GM21825 (cell line): ENCODE results near the gene ZNF165.
"Not testable (repeated sequence)": the region's sequence is repeated elsewhere in the genome, so short reads cannot be mapped to it uniquely, and the experiment has no call there.

ENCODE experiments used
- ATAC-seq: cut with Tn5 transposase; IDR thresholded peaks from one replicate; pipeline ENCODE4 v1.9.1; 2021; ENCODE audit warnings: mild to moderate bottlenecking, moderate library complexity; ENCODE audit not compliant: unreplicated experiment

The ZNF165 gene

GRCh38 chr6:28121876-28122275 is 41.5 kb downstream of the ZNF165 start:
- ATAC-seq: no peak

GRCh38 chr6:28122283-28122682 is 41.9 kb downstream of the ZNF165 start:
- not testable (repeated sequence) for ATAC-seq

GRCh38 chr6:28124350-28124970 is 44.1 kb downstream of the ZNF165 start, which contains the start of gene ZSCAN16:
ZSCAN16 (plus strand) TSS chr6:28124609; CDS start chr6:28125444, 835 bp downstream.
- ATAC-seq: peak; percentile 97

- ATAC-seq: no peak
Observed at GRCh38 chr6:28124971-28125353, 44.6 kb downstream of the ZNF165 start.

- no peak for ATAC-seq
Observed at GRCh38 chr6:28125401-28125800, 45.0 kb downstream of the ZNF165 start.

GRCh38 chr6:28134015-28134414 is 53.6 kb downstream of the ZNF165 start:
- no peak for ATAC-seq

GRCh38 chr6:28134716-28135115 is 54.3 kb downstream of the ZNF165 start:
- no peak for ATAC-seq

- no peak for ATAC-seq
Observed at GRCh38 chr6:28135393-28135792, 55.0 kb downstream of the ZNF165 start.

- ATAC-seq: peak; percentile 57
Observed at GRCh38 chr6:28136585-28137504, 56.5 kb downstream of the ZNF165 start.

- ATAC-seq: peak; percentile 35
Observed at GRCh38 chr6:28137505-28137981, 57.2 kb downstream of the ZNF165 start.
